Measurements from ENCODE around the gene ADAMTS12. TPM values are rescaled to one million over a fixed set of nuclear protein-coding genes. Genes with fewer than 3 reads are reported as not detected.
"Not testable (repeated sequence)": the region's sequence is repeated elsewhere in the genome, so short reads cannot be mapped to it uniquely, and the experiment has no call there.

Gene ADAMTS12
- total RNA-seq, 1 experiment from 2014 or later: not detected

GRCh38 chr5:33526755-33527154 is 365.0 kb downstream of the ADAMTS12 start:
- DNase-seq (ENCODE audit: low spot score): peak; percentile 11
- in situ Hi-C loops (cut with HindIII; ENCODE audit: low sequenced_read_pairs): no loop called here

GRCh38 chr5:33524476-33524875 is 367.3 kb downstream of the ADAMTS12 start:
- in situ Hi-C loops (cut with HindIII; ENCODE audit: low sequenced_read_pairs): no loop called here
- no peak for DNase-seq (ENCODE audit: low spot score)

DNA sequence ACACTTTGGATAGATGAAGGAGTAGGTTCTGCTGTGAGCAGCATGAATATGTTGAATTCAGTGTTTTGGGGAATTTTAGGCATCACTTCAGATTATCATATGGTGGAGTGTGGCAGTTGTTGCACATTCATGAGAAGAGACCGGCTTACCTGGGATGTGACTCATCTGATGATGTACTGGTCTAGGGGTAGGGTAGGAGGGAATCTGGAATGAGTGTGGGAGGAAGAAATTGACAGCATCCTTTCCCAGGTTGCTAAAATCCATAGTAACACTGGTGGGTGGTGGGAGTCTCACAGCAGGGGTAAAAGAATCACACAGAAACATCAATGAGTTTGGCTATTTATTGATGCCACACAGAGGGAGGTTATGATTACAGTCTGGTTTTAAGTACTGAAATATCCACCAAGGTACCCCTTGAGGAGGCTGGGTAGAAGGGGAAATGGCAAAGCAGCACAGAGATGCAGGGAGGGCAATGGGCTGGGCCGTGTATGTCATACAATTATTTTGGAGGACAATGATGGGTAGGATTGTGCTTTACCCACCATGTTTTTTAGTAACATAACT is 368.5 kb downstream of the ADAMTS12 start:
- in situ Hi-C loops (cut with HindIII; ENCODE audit: low sequenced_read_pairs): no loop called here
- DNase-seq (ENCODE audit: low spot score): no peak

DNA sequence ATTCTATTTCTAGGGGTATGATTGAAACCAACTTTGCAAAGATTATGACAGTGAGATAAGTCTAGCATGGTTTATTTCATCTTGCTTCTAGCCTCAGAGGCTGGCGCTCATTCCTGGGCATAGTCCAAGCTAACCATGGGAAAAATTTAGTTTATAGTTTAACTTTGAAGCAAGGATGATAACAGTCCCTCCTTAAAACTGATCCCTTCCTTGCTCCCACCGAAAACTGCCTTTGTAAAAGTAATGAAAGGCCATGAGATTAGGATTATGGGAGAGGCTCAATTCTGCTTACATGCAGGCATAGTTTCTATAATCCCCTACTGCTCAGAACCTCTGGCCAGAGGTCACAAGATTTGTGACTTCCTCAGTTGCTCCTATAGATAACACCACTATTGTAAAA is 375.4 kb downstream of the ADAMTS12 start:
- in situ Hi-C loops (cut with HindIII; ENCODE audit: low sequenced_read_pairs): no loop called here
- no peak for DNase-seq (ENCODE audit: low spot score)

DNA sequence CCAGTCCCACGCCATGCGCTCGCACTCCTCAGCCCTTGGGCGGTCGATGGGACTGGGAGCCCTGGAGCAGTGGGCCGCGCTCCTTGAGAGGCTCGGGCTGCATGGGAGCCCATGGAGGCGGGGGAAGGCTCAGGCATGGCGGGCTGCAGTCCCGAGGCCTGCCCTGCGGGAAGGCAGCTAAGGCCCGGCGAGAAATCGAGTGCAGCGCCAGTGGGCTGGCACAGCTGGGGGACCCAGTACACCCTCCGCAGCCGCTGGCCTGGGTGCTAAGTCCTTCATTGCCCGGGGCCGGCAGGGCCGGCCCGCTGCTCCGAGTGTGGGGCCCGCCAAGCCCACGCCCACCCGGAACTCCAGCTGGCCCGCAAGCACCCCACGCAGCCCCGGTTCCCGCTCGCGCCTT is 376.4 kb downstream of the ADAMTS12 start:
- in situ Hi-C loops (cut with HindIII; ENCODE audit: low sequenced_read_pairs); DNase-seq (ENCODE audit: low spot score): not testable (repeated sequence)

- in situ Hi-C loops (cut with HindIII; ENCODE audit: low sequenced_read_pairs): no loop called here
- no peak for DNase-seq (ENCODE audit: low spot score)
Measured at GRCh38 chr5:33513462-33514185, 378.2 kb downstream of the ADAMTS12 start.

GRCh38 chr5:33509036-33509435 is 382.8 kb downstream of the ADAMTS12 start:
- DNase-seq (ENCODE audit: low spot score): no peak
- in situ Hi-C loops (cut with HindIII; ENCODE audit: low sequenced_read_pairs): no loop called here

- in situ Hi-C loops (cut with HindIII; ENCODE audit: low sequenced_read_pairs): no loop called here
- DNase-seq (ENCODE audit: low spot score): no peak
Measured at GRCh38 chr5:33507426-33507825, 384.4 kb downstream of the ADAMTS12 start.

GRCh38 chr5:33504570-33504969 is 387.2 kb downstream of the ADAMTS12 start:
- no peak for DNase-seq (ENCODE audit: low spot score)
- in situ Hi-C loops (cut with HindIII; ENCODE audit: low sequenced_read_pairs): no loop called here

DNA sequence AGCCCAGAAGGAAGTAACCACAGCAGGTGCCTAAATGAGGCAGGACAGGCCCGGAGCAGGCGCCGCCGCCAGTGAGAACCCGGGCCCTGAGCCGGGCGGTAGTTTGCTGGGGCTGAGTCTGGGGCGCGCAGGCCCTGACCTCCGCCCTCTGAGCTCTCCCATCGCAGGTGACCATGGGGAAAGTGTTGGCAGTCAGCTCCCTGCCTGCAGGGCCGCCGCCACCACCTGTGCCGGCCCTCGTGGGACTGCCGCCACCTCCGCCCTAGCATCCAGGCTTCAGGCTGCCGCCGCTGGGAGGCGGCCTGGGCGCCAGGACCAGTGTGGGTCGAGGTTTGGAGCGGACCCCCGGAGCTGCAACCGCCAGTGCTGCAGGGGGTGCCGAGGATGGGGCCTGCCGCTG is 389.9 kb downstream of the ADAMTS12 start:
- no peak for DNase-seq (ENCODE audit: low spot score)
- in situ Hi-C loops (cut with HindIII; ENCODE audit: low sequenced_read_pairs): no loop called here

DNA sequence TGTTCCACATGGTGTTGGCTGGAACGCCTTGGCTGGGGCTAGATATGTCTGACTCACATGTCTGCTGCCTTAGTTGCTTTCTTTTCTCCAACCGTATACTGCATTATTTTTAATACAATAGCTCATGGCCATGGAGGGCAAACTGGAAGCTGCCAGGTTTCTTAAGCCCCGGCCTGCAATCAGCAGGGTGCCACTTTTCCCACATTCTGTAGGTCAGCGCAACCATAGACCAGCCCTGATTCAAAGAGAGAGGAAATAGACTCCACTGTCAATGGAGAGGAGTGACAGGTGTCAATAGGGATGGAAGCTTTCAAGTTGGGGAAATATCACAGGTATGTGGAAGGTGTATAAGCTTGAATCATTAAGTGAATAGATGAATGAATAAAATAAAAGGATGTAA is 390.5 kb downstream of the ADAMTS12 start:
- in situ Hi-C loops (cut with HindIII; ENCODE audit: low sequenced_read_pairs): no loop called here

DNA sequence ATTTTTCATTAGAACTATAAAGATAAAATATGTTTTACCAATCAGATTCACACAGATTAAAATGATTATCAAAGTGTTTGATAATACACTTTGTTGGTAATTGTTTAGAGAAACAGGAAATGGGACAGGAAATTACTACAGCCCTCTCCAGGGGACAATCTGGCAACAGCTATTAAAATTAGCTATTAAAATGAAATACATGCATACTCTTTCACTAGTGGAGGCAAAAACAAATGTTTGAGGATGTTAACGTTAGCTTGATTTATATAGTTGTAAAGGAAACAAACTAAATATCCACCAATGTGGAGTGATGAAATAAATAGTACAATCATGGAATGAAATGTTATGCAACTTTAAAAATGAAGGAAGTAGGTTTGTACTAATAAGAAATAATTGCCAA is 397.3 kb downstream of the ADAMTS12 start:
- no peak for DNase-seq (ENCODE audit: low spot score)
- in situ Hi-C loops (cut with HindIII; ENCODE audit: low sequenced_read_pairs): no loop called here

More for the DNA sequence above, 390.5 kb downstream of the ADAMTS12 start:
- DNase-seq (ENCODE audit: low spot score): no peak

GRCh38 chr5:33491941-33492340 is 399.8 kb downstream of the ADAMTS12 start:
- in situ Hi-C loops (cut with HindIII; ENCODE audit: low sequenced_read_pairs): no loop called here

GRCh38 chr5:33490071-33490665 is 401.6 kb downstream of the ADAMTS12 start:
- in situ Hi-C loops (cut with HindIII; ENCODE audit: low sequenced_read_pairs): no loop called here
- DNase-seq (ENCODE audit: low spot score): no peak

More at GRCh38 chr5:33491941-33492340, 399.8 kb downstream of the ADAMTS12 start:
- DNase-seq (ENCODE audit: low spot score): no peak

DNA sequence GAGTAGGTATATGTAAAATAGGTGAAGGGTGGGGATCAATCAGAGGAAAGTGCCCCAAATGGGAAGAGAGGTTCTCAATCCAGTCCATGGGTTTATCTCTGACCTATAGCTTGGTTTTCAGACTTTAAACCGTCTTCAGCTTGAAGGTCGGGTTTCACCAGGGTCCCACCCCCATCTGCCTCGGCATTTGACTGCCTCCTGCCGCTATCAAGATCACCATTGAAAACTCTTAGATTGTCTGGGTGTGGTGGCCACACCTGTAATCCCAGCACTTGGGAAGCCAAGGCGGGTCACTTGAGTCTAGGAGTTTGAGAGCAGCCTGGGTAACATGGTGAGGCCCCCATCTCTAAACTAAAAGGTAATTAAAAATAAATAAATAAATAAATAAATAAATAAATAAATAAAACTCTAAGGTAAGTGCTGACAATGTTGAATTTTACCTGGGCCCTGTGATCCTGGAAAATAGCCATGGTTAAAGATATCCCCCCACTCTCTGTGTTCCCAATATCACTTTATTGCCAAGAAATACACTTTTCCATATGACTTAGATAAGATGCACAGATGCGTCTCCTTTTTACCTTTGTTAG is 402.2 kb downstream of the ADAMTS12 start:
- no peak for DNase-seq (ENCODE audit: low spot score)
- in situ Hi-C loops (cut with HindIII; ENCODE audit: low sequenced_read_pairs): no loop called here

- no peak for DNase-seq (ENCODE audit: low spot score)
- in situ Hi-C loops (cut with HindIII; ENCODE audit: low sequenced_read_pairs): no loop called here
Measured at GRCh38 chr5:33488558-33489355, 403.0 kb downstream of the ADAMTS12 start.

DNA sequence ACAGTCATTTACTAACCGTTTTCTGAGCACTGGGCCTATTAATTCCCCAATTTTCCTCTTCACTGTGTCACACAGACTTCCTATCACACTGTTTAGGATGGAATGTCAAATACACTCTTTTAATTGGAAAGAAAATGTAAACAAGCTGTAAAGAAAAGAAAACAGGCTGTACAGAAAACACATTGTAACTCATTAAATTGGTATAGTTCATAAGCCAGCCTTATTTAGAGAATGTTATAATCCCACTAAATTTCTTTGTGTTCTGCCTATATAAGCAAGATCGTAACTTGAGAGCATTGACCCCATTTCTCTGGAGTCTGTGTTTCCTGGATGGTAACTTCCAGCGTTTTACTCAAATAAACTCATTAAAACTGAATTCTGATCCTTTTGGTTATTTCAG is 404.6 kb downstream of the ADAMTS12 start:
- no peak for DNase-seq (ENCODE audit: low spot score)
- in situ Hi-C loops (cut with HindIII; ENCODE audit: low sequenced_read_pairs): no loop called here

DNA sequence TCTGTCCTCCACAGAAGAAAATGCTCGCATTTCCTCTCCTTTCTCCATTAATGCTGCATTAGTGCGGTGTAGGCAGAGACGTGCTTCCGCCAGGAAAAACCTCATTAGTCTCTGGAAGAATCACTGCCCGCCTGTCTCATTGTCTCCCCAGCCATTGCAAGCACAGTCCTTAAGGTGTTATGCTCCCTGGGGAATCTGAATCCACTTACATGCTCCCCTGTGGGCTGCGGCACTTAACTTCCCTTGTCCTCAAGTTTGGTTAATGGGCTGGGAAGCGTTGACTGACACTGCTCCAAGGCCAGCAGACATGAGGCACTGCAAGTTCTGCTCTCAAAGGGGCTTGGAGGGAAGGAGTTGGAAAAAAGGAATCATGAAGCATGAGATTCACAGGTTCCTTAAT is 409.5 kb downstream of the ADAMTS12 start:
- in situ Hi-C loops (cut with HindIII; ENCODE audit: low sequenced_read_pairs): no loop called here
- DNase-seq (ENCODE audit: low spot score): no peak

- DNase-seq (ENCODE audit: low spot score): no peak
- in situ Hi-C loops (cut with HindIII; ENCODE audit: low sequenced_read_pairs): no loop called here
Measured at GRCh38 chr5:33480876-33481275, 410.9 kb downstream of the ADAMTS12 start.

DNA sequence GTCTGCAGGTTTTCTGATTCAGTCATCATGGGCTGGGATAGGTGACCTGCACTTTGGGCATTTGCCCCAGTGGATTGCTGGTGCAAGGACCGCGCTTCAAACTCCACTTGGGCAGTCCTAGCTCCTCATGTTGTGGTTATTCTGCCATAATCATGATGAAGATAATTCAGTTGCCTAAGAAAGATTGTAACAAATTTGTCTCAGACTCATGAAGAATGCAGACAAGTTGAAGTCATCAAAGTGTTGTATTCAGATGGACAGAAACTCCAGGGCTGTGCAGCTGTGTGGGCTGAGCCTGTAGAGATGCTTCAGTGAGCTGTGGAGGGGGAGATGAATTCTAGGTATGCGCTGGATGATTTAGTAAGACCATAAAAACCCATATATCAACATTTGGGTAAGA is 412.5 kb downstream of the ADAMTS12 start:
- in situ Hi-C loops (cut with HindIII; ENCODE audit: low sequenced_read_pairs): no loop called here
- DNase-seq (ENCODE audit: low spot score): no peak
